HS-27A (cell line): Measurements from ENCODE around the gene BATF.

Experiments used
- DNase-seq: peaks from one replicate; pipeline ENCODE4 v3.0.0-alpha.2; 2012; ENCODE audit warnings: low read depth, missing footprints

Gene BATF

DNA sequence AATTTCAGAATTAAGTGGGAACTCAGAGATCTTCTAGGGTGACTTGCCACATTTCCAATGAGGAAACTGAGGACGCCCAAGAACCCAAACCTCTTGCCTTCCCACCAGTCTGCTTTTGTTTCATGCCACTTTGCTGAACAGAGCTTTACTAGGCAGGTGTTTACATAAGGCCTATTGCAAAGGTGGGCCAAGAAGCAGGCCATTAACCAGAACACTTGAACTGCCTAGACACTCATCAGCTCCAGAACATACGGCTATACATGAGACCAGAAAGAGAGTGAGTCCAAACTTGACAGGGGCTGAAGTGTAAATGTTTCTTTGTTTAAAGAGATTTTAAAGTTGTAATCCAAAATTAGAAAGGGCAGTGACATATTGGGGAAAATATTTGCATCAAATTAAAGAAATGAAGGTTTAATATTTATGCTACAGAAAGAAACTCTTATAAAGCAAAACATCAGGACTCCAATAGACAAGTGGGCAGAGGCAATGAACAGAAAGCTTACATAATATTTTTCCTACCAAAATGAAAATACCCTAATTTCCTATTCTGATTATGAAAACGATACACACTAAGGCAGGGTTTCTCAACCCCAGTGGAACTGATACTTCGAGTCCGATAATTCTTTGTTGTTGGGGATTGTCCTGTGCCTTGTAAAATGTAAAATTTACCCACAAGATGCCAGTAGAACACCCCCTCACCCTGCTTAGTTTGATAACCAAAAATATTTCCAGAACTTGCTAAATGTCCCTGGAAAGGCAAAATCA, 11.7 kb downstream of the BATF start:
- no peak for DNase-seq

DNA sequence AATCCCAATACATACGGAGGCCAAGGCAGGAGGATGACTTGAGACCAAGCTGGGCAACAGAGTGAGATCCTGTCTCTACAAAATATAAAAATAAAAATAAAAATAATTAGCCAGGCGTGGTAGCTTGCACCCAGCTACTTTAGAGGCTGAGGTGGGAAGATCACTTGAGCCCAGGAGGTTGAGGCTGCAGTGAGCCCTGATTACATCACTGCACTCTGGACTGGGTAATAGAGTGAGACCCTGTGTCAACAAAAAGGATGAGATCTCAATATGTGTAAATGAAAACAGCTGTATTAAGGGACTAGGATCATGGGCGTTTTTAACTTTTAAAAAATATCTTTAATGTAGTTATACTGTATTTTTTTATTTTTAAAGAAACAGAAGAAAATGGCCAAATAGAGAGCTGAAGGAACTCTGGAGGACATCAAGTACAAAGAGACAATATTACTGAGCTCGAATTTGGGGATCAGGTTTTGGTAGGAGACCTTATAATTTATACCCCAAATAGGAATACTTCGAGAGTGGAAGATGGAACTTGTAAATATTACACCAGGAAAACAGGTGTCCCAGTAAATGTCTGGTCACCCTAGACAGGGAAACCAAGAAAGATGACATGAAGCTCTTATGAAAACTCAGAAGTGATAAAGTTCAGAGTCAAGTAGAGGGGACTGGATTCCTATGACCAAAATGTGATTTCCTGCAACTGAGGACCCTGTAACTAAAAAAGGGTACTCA, 13.1 kb downstream of the BATF start:
- no peak for DNase-seq

GRCh38 chr14:75537071-75537470, 14.8 kb downstream of the BATF start:
- no peak for DNase-seq

GRCh38 chr14:75539162-75539560, 16.9 kb downstream of the BATF start:
- no peak for DNase-seq

DNA sequence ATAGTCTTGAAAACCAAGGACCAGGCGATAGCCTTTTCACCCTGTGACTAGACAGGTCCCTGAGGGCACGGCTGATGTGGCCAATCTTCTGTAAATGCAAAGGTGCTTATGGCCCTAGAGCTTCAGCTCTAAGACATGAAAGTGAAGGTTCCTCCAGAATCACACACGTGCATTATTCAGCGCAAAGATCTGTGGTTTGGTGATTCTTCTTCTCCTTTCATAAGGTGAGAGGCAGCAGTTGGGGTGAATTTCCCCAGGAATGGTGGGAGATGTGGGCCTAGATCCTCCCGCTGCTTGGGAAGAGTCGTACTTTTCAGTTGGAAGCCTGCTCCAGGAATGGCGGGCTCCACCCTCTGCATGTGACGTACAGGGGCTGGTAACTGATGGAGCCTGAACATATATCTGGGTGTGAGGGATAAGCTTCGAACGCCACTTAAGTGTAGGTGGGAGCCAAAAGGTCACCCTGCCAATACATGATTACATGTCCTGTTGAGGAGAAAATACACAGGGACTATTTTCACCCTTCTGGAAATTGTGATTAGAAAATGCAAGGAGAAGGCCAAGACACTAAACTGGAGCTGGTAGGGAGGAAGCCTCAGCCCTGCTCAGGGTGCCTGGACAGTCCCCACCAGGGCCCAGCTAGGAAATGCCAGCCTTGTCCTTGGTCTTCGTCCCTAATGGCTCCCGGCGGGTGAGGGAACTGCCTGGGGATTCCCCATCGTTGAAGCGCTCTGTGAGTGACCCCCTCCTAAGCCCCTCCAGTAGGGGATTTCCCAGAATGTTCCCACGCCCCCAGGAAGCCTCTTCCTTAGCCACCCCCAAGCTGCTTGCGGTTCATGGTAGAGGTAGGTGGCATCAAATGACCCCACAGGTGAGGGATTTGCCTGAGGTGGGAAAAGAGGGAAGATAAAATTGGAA, 17.6 kb downstream of the BATF start:
- DNase-seq: no peak

DNA sequence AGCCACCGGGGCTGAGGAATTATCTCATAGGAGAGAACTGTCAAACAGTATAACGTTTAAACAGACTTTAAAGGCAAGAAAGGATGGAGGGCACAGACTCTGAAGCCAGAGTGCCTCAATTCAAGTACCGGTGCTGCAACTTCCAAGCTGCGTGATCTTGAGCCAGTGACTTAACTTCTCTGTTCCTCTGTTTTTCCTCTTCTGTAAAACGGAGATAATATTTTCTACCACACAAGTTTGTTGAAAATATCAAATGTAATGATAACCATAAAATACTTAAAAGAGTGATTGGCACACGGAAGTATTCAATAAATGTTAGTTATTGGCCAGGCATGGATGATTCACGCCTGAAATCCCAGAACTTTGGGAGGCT, 18.2 kb downstream of the BATF start:
- no peak for DNase-seq

DNA sequence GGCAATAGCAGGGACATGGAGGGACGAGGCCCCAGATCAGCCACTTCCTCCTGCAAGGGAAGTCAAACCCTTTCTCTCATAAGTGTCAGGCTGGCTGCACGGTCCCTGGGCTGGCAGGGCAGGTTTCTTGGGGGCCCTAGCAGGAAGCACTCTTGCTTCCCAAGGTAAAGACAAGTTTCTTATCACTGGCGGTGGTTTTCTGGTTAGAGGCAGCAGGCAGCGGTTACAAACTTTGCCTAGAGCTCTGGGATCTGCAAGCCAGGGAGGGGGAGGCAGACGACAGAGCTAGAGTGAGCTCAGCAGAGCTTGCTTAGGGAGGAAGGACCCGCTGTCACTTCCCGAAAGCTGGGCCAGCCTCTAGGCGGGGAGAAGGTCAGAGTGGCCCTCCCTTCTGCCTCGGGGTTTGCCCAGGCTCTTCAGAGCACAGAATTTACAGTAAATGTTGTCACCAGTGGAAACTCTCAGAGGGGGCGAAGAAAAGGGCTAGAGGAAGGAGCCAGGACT, 20.4 kb downstream of the BATF start:
- DNase-seq: no peak

GRCh38 chr14:75543253-75543652, 21.0 kb downstream of the BATF start:
- DNase-seq: no peak

GRCh38 chr14:75543786-75544185, 21.5 kb downstream of the BATF start:
- DNase-seq: no peak

DNA sequence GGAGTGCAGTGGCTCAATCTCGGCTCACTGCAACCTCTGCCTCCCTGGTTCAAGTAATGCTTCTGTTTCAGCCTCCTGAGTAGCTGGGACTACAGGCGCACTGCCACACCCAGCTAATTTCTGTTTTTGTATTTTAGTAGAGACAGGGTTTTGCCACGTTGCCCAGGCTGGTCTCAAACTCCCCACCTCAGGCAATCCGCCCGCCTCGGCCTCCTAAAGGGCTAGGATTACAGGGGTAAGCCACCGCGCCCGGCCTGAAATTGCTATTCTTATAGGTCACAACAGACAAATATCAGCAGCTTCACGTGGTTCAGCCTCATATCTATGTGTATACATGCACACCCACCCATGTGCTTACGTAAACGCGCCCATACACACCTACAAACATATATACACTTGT, 23.6 kb downstream of the BATF start:
- no peak for DNase-seq

DNA sequence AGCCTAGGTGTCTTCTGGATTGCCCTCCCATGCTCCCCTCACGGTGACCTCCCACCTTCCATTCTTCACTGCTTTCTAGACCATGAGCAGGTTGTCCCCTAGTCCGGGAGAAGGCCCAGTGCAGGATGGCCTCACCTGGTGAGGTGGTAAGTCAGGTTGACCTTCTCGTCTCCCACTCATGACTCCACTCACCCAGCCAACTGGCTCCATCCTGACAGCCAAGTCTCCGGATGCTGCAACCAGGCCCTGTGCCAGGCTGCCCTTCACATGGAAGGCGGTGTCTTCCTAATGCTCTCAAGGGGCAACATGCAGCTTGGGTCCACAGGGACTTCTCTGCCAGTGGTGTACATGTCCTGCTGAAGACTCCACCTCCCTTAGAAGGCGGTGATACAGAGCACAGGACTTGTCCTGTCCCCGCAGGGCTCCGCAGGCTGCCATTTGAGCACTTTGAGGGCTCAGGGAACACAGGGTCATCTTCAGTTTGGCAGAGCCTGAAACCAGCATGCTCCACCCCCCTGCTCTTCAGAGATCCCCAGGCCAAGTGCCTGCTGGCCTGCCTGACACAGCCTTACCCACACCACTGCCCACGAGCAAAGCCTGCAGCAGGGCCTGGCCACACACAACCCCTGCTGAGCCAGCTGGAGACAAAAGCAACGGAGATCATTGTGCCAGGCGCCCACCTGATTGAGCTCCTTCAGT, 25.4 kb downstream of the BATF start:
- no peak for DNase-seq

GRCh38 chr14:75548544-75548943, 26.3 kb downstream of the BATF start:
- DNase-seq: no peak

- DNase-seq: no peak
These were observed 26.9 kb downstream of the BATF start for GRCh38 chr14:75549169-75549568.

- no peak for DNase-seq
These were observed 28.8 kb downstream of the BATF start for GRCh38 chr14:75551021-75551420.

- no peak for DNase-seq
These were observed 30.9 kb downstream of the BATF start for GRCh38 chr14:75553157-75553556.

GRCh38 chr14:75553761-75554364, 31.6 kb downstream of the BATF start:
- no peak for DNase-seq

- no peak for DNase-seq
These were observed 32.2 kb downstream of the BATF start for GRCh38 chr14:75554482-75554881.

GRCh38 chr14:75558440-75558839, 36.2 kb downstream of the BATF start:
- no peak for DNase-seq

GRCh38 chr14:75559045-75559444, 36.8 kb downstream of the BATF start:
- no peak for DNase-seq

- DNase-seq: no peak
These were observed 37.4 kb downstream of the BATF start for GRCh38 chr14:75559451-75560222.

DNA sequence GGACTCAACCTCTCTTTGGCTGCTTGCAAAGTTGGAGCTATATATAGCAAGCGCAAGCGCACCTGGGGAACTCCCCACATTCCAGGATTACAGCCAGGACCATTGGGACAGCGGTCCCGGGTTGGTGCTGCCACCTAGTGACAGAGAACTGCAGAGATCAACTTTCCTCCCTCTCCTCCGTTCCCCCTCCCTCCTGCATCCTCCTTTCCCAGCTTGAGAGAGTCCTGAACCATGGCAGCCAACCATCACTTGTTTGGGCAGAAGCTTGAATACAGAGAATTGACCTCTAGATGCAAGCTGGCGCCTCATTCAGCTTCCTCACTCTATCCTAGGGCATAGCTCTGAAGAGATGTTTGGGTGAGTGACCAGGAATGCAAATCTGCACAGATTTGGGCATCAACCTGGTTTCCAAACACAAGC, 38.8 kb downstream of the BATF start:
- DNase-seq: no peak
